Astrocyte of the cerebellum (primary cell): Measurements from ENCODE around the gene GRAMD4.

Experiments
- DNase-seq: peaks from one replicate; pipeline ENCODE4 v3.0.0-alpha.2; 2011; ENCODE audit warnings: low read depth
- H3K4me3 ChIP-seq: 2 replicates; pipeline ENCODE4 v1.5.1; 2011; ENCODE audit warnings: mild to moderate bottlenecking, low read depth, low read length, moderate library complexity
- CTCF ChIP-seq: IDR thresholded peaks from 2 replicates; pipeline ENCODE4 v1.5.1; 2012; ENCODE audit warnings: low read length, low read depth, moderate library complexity, mild to moderate bottlenecking; ENCODE audit errors: missing control alignments
- in situ Hi-C: cut with HindIII; loops from 2 replicates; pipeline ENCODE4 v1.10.0; 2017; ENCODE audit warnings: low sequenced_read_pairs

Gene GRAMD4

GRCh38 chr22:46593211-46593681 is 26.9 kb upstream of the GRAMD4 start:
- no peak overlapping the region for H3K4me3 ChIP-seq
- DNase-seq = no peak
- in situ Hi-C loops = no loop called here
- no peak for TF ChIP-seq CTCF

- in situ Hi-C loops = no loop called here
- DNase-seq = no peak
- no peak overlapping the region for H3K4me3 ChIP-seq
- no peak for TF ChIP-seq CTCF
These were observed 25.9 kb upstream of the GRAMD4 start for GRCh38 chr22:46593996-46594946.

- in situ Hi-C loops = no loop called here
- no peak overlapping the region for H3K4me3 ChIP-seq
- DNase-seq = no peak
- no peak for TF ChIP-seq CTCF
These were observed 25.3 kb upstream of the GRAMD4 start for GRCh38 chr22:46594947-46595298.

GRCh38 chr22:46595545-46595944 is 24.6 kb upstream of the GRAMD4 start:
- DNase-seq = no peak
- in situ Hi-C loops = no loop called here
- no peak for TF ChIP-seq CTCF

GRCh38 chr22:46596032-46596441 is 24.1 kb upstream of the GRAMD4 start:
- in situ Hi-C loops = no loop called here
- no peak for TF ChIP-seq CTCF
- no peak for DNase-seq
- H3K4me3 ChIP-seq = no peak overlapping the region

More at GRCh38 chr22:46595545-46595944, 24.6 kb upstream of the GRAMD4 start:
- H3K4me3 ChIP-seq = no peak overlapping the region

- no peak overlapping the region for H3K4me3 ChIP-seq
- no peak for DNase-seq
- TF ChIP-seq CTCF = no peak
- in situ Hi-C loops = no loop called here
These were observed 23.4 kb upstream of the GRAMD4 start for GRCh38 chr22:46596819-46597218.
